8988T (cell line): ENCODE data around the gene DLG2.
"Not testable (repeated sequence)": the region's sequence is repeated elsewhere in the genome, so short reads cannot be mapped to it uniquely, and the experiment has no call there.

ENCODE experiments used
- DNase-seq: peaks from one replicate; pipeline ENCODE4 v3.0.0; 2011

The DLG2 gene

DNA sequence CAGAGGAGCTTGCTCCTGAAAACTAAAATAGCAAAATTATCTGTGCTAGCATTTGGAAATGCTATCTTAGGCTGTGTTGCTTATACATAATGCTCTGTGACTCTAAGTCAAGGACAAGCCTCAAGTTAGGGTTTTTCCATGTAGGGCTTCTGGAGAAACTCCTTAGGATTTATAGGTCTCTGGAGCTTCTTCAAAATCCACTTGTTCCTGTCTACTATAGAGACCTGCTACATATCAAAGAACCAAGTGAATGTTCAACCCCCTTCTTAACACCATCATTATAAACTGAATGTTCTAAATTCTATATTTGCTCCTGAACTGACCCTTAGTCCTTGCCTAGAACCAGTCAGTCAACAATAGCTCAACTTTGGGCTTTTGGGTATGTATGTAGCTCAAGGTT is 1817.9 kb downstream of the DLG2 start:
- DNase-seq: no peak

DNA sequence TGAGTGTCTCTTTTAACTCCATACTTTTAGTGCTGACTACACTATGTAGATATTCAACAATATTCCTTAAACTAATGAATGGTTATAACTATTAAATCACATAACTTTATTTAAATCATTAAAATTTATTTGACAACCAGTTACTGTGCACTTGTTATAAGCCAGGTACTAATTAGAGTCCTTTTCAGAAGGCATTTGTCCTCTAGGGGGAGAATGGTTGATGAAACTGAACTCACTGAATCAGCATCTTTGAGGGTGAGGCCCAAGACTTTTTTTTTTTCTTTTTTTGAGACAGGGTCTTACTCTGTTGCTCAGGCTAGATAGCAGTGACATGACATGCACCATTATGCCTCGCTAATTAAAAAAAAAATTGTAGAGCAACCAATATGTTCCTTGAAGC is 1825.3 kb downstream of the DLG2 start:
- no peak for DNase-seq

DNA sequence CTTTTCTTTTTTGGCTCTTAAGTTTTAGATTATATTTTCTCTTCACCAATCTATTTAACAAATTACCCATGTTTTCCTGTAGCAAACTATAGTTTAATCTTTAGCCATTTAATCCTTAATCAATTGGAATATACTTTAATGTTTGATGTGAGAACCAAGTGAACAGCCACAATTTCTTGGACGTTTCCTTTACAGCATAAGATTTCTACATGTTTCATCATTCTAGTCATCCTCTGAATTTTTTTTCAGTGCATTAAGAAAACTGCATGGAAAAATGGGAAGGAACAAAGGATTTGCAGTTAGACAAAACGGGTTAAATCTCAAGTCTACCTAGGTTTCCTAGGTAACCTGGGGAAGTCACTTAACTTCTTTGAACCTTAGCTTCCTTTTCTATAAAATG is 1833.8 kb downstream of the DLG2 start:
- no peak for DNase-seq

DNA sequence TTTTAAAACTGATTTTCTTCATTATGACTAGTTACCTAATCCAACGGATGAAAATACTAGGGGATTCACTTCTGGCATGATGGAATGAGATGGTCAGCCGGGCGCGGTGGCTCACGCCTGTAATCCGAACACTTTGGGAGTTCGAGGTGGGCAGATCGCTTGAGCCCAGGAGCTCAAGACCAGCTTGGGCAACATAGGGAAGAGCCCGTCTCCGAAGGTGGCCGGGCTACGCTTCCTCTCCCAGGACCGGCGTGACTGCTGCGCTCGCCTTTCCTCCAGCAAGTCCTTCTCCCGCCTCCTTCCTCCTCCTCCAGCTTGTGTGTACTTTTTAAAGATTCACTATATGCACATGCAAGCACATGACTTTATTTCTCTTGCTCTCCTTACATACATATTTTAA is 1835.6 kb downstream of the DLG2 start:
- DNase-seq: no peak

DNA sequence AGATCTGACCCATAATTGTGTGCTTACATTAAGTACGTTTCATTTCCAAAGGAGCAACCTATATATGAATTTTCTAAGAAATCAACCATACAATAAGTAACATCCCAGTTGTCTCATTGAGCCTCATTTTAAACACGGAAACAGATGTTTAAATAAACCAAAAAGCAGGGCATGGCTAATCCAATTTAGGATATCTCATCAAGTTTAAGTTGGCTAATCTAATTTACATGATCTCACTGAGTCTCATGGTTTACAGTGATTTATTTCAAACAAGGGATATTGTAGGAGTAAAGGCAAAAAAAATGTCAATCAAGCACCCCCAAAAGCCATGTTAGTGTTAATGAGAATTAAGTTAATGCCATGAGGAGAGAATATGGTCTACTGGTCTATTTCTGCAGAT is 1841.2 kb downstream of the DLG2 start:
- DNase-seq: no peak

DNA sequence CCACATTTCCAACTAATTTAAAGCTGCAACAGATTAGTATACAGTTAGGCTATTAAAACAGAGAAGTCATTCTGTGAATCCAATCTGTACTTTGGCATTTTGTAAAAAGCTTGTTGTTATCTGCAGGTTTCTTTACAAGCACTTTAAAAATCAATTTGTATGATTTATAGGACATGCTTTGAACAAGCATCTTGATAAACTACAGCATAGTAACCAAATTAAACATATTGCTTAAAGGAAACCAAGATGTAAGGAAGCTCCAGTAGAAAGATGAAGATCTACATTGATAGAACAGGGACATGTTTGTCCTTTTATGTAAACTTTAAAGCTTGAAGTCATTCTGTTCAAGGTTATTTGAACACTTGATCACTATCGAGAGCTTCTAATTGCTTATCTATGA is 1842.7 kb downstream of the DLG2 start:
- no peak for DNase-seq

DNA sequence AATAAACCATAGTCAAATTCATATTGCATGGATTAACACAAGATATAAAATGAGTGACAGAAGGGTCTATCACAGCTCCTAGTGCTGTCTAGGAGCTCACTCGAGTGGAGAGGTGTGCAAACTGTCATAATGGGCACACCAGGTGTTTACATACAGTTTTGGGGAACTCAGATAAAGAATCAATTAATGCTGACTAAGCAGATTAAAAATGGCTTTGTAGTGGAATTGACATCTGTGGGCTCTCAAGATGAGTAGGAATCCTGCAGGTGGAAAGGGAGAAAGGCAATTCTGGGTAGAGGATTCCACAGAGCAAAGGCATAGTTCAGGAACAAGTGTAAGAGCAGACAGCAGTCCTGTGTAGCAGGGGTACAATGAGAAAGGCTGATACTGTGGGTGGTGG is 1844.8 kb downstream of the DLG2 start:
- DNase-seq: no peak

DNA sequence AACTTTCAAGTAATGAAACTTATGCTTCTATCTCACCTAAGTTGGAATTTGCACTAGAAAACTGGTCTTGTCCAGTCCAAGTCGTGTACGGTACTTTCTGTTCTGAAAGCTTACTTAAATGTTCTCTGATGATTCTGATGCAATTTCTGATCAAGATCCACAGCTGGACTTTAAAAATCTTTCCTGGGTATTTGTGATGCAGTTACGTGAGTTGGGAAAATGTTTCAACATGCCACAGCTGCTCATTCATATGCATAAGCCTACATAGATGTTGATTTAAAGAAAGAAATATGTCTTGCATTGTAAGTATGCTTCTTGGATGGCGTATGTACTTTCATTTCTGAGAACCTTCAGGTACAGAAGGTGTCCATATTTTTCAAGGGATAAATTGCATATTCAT is 1847.3 kb downstream of the DLG2 start:
- DNase-seq: no peak

DNA sequence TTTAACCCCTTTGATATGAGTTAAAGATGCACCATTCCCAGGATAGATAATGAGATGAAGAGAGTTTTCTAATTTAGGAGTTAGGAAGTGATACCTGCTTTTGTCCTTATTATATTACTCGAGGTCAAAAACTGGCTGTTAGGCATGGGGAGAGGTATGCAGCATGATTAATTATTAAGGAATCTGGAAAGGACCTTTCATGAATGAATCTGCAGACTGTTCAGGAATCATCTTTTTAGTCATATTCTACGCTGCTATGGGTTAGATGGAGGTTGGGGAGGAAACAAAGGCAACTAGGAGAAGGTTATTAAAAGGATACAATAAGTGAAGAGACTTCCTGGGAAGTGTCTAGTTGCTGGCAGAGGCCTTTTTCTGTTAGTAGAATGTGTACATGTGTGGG is 1848.5 kb downstream of the DLG2 start:
- DNase-seq: no peak

DNA sequence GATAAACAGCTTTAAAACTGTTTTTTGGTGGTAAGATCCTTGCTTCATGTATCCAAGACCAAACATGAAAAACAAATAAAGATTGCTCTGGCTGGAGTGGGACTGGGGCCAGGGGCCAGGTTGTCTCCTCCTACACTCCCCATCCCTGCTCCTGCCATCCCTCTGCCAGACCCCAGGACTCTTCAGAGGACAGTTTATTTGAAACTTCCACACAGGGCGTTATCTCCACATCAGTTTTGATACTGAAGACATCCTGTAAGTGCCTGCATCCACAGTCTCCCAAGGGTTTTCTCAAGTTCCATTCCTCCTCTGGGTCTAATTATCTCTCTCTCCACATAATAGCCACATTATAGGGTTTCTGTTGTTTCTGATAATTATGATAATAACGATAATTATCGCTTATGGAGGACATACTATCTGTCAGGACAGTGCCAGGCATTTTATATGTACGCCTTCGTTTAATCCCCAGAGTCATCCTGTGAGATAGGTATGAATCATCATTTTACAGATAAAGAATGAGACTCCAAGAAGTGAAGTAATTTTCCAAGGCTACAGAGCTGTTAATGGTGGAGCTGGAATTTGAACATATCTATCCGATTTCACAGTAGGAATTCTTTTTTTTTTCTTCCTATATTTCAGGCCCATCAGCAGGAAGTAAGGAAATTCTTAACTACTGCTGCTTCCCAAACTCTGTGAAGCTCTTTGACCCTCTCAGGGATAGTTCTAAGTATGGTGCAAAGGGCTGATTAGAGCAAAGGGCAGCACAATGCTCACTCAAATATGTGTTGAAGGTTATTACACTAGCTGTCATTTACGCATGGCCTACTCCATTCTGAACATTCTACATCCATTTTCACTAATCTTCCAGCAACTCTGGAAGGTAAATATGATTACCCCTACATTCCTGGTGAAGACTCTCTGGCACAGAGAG is 1852.9 kb downstream of the DLG2 start:
- DNase-seq: no peak

DNA sequence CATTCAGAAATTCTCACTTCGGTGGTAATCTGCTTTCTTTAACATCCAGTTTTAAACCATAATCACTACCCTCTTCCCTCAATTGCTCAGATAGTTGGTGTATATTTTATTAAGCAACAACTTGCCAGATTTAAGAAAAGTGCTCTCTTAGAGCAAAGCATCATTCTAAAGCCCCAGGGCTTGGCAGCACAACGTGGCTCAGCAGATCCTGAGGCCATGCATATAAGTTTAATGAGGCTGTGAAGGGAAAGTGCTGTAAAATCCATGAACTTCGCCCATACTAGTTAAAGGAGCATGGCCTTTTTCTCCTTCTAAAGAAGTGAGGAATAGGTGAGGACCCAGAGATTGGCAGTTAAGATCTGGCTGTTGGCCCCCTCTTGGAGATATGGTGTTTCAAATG is 1858.7 kb downstream of the DLG2 start:
- no peak for DNase-seq

DNA sequence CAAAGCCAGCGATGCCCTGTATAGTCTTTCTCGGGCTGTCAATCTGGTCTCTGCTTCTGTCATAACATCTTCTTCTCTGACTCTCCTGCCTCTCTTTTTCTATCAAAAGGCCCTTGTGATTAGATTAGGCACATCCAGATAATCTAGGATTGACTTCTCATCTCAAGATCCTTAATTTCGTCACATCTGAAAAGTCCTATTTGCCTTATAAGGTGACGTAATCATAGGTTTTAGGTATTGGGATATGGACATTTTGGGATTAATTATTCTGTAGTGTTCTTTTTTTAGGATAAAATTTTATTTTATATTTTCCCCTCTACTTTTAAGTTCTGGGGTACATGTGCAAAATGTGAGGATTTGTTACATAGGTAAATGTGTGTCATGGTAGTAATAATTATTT is 1860.2 kb downstream of the DLG2 start:
- no peak for DNase-seq

DNA sequence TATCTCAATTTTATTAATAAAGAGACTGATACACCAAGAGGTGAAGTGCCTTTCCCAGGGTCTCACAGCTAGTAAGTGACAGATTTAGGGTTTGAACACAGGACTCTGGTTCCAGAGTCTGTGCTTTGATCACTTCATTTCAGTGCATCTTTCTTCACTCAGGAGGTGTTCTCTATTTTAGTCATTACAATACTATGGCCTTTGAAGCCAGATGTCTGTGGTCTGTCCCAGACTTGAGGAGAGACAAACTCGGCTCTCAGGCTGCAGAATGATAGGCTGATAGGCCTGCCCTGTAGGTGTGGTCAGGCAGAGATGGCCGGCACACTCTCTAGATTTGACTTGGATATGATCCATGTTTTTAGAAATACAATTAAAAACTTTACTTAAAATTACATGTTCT is 1862.5 kb downstream of the DLG2 start:
- DNase-seq: no peak

DNA sequence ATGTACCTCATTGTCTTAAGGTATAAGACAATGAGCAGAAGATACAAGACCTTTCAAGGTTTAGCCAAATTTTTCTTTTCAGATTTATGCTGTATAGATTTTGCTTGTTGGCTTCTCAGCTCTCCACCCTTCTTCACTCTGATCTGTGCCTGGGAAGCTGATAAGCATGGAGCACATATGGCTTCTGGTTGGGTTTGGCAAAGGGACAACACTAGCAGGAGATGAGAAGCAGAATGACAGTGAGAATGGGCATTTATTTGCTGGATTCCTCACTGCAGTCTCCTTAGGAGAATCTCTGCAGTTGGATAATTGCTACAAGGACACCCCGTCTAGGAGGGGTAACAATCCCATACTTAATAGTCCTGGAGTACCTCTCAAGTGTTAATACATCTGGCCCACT is 1866.2 kb downstream of the DLG2 start:
- no peak for DNase-seq

DNA sequence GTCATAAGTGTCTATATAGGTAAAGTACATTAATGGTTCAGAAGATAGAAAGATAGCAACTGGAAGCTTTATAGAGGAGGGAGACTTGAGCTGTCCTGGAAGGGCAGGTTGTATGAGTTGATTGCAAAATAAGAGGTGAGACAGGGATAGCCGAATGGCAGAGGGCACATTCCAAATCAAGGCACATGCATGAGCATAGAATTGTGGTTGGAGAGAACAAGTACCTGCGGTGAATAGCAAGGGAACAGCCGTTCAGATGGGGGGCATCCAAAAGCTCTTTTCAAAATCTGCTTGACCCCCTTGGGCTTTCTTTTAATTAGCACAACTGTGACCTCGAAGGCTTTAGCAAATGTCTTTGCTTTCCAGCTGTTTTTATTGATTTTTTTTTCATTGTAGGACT is 1868.0 kb downstream of the DLG2 start:
- no peak for DNase-seq

DNA sequence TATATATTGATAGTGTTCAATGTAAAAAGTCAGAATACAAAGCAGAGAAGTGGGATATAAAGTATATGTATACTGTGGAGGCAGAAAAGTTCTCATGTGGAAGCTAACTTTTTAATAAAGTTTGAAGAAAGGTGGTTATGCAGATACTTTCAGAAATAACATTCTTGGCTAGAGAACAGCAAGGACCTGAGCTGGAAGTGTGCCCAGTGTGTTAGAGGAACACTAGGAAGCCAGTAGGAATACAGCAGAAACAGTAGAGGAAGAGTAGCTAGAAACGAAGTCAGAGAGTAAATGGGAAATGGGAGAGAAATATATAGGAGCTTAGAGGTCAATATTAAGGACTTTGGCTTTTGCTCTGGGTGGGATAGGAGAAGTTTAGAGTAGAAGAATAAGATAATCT is 1876.1 kb downstream of the DLG2 start:
- DNase-seq: no peak

DNA sequence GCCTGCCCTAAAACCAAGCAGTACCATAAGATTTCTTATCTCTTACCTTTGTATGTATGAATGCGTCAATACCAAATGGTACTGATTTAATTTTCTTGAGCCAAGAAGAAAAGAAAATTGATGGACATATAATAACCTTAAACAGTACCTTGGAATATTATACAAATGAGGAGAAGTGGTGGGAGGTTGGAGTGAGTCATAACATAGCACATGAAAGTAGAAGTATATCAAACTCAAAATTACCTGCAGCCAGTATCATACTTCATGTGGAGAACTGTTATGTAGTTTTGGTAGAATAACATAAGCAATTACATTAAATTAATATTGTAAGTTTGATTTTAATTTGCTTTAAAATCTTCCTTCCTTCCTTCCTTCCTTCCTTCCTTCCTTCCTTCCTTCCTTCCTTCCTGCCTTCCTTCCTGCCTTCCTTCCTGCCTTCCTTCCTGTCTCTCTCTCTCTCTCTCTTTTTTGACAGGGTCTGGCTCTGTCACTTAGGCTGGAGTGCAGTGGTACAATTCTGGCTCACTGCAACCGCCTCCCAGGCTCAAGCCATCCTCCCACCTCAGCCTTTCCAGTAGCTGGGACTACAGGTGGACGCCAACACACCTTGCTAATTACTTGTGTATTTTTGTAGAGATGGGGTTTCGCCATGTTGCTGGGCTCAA is 1880.1 kb downstream of the DLG2 start:
- DNase-seq: no peak

DNA sequence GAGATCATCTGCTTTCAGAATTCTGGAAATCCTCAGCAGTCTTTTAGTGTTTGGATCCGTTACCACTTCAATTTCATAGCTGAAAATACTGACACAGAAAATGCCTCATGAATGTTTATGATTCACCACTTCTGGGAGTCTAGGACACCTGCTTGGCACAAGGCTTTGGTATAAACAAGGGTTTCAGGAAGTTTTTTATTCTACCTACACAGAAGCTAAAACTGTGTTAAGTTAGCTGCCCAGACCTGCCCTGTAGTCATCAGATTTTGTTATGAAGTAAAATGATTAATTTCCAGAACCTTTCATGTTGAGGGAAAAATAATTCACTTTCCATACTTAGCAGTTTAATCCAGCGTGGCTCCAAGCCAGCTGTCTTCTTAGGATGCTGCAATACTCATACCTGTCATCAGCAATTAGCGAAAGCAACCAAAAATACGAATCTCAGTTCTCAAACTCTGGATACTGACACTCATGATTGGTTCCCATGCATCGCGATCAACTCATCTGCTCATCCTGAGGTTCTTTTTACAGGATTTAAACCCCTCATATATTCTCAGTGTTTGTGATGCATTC is 1882.4 kb downstream of the DLG2 start:
- DNase-seq: no peak

DNA sequence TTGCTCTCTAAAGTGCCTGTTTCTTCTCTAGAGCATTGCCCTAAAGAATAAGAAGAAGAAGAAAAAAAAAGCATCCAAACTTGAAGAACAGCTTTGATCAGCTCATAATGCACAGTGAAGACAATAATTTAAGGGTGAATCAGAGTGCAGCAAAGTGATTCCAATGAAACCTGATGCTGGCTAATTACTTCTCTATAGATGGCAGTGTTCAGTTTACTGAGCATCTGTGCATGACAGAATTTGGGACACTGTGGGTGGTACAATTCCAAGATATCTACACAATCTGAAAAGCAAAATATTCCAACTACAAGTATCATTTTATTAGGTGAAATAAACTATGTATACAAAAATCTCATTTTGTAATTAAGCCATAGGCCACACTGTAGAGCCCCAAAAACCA is 1890.5 kb downstream of the DLG2 start:
- no peak for DNase-seq

DNA sequence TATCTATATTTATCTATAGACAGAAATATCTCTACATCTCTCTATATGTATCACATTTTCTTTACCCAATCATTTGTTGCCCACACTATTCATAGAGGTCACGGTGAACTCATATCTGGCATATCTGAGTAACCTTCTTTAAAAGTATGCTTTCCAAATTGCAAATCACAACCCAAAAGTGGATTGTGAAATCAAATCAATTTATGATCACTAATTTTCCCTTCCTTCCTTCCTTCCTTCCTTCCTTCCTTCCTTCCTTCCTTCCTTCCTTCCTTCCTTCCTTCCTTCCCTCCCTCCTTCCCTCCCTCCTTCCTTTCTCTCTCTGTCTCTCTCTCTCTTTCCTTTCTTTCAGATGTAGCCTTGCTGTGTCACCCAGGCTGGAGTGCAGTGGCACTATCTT is 1893.0 kb downstream of the DLG2 start:
- DNase-seq: no peak

DNA sequence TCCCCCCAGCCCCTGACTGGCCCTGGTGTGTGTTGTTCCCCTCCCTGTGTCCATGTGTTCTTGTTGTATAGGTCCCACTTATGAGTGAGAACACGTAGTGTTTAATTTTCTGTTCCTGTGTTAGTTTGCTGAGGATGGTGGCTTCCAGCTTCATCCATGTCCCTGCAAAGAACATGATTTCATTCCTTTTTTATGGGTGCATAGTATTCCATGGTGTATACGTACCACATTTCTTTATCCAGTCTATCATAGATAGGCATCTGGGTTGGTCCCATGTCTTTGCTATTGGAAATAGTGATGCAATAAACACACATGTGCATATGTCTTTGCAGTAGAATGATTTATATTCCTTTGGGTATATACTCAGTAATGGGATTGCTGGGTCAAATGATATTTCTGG is 1895.9 kb downstream of the DLG2 start:
- DNase-seq: not testable (repeated sequence)

DNA sequence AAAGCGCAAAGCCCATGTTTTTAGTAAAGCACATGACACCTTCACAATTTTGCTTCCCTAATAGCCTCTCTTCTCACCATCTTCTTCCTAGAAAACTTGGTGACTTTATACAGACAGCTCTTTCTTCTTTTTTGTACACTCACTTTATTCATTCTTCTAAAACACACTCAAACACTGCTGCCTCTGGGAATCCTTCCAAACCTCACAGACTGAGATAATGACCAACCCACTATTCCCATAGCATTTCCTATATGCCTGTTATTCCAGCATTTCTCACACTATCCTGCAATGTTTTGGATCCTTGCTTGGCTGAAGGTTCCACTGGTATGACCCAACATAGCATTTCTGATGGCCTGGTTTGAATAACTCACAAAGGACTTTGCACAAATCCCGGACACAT is 1898.9 kb downstream of the DLG2 start:
- no peak for DNase-seq

DNA sequence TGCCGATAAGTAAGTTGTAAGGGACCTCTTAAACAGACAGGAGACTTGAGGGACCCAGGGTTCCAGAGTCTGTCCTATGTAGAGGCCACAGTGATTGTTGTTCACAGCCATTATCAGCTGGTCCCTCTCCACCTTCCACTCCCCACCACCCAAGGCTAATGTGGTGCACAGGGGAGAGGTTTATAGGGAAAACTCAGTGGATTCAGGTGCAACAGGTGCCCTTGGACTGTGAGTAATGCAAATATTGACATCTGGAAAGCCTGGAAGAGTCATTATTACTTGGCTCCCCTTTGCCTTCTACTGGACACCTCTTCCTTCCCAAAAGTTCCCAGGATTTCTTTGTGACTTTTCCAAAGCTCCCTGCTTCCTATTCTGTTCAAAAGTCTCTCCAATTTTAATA is 1899.9 kb downstream of the DLG2 start:
- DNase-seq: no peak

DNA sequence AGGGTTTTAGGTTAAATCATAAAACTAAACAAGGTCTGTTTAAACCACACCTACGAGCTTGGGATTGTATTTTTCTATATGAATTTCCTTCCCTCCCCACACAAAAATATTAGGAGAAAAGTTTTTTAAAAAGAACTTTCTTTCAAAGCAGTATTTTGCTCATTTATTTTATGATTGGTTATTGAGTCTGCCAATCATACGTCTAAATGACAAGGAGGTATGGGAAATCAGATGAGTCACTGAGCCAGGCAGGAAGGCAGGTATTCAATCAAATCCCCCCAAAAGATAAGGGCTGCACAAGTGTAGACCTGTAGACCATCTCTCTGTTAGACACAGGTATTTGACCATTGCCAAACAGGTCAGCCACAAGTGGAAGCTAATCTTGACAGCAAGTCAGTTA is 1900.8 kb downstream of the DLG2 start:
- no peak for DNase-seq
